Fibroblast of lung (primary cell): Measurements from ENCODE around the gene AGBL1. TPM values are rescaled to one million over a fixed set of nuclear protein-coding genes. Genes with fewer than 3 reads are reported as not detected.
A peak's percentile ranks its signal among the peaks of the same experiment; 100 is the strongest.

Experiments
- DNase-seq, 2 donors: peaks; one replicate each; pipeline versions ENCODE4 v3.0.0 to v3.0.0-alpha.2; 2010; ENCODE audit warnings: low read depth in 2 of 2
- H2AFZ ChIP-seq: 2 replicates; pipeline ENCODE4 v1.5.1; 2012; ENCODE audit warnings: low read length, control low read depth, inconsistent platforms
- H3K27ac ChIP-seq: 2 replicates; pipeline ENCODE4 v1.5.1; 2011; ENCODE audit warnings: low read length, control low read depth; ENCODE audit not compliant: insufficient read depth
- H3K27me3 ChIP-seq: 2 replicates; pipeline ENCODE4 v1.5.1; 2011; ENCODE audit warnings: mild to moderate bottlenecking, low read length; ENCODE audit not compliant: control insufficient read depth, insufficient read depth
- H3K36me3 ChIP-seq: 2 replicates; pipeline ENCODE4 v1.5.1; 2011; ENCODE audit warnings: low read length; ENCODE audit not compliant: control insufficient read depth, insufficient read depth
- H3K4me1 ChIP-seq: 2 replicates; pipeline ENCODE4 v1.5.1; 2011; ENCODE audit warnings: low read length; ENCODE audit not compliant: control insufficient read depth, insufficient read depth; ENCODE audit errors: extremely low read depth
- H3K4me2 ChIP-seq: 2 replicates; pipeline ENCODE4 v1.5.1; 2011; ENCODE audit warnings: low read length, control low read depth; ENCODE audit not compliant: insufficient read depth; ENCODE audit errors: extremely low read depth
- H3K4me3 ChIP-seq, 4 experiments: fragments of 200-600 bp in 1 of 4; sonication (generic) in 1 of 4; replicated peaks in 1 of 4; 2 replicates each; pipeline ENCODE4 v1.5.1; 2011 to 2016; ENCODE audit warnings: low read length in 4 of 4, low read depth in 3 of 4, mild to moderate bottlenecking in 3 of 4, control low read depth in 2 of 4, inconsistent platforms in 1 of 4, mixed read lengths in 1 of 4; ENCODE audit not compliant: insufficient read depth in 1 of 4; ENCODE audit errors: control extremely low read depth in 1 of 4
- H3K79me2 ChIP-seq: 2 replicates; pipeline ENCODE4 v1.5.1; 2012; ENCODE audit warnings: mild to moderate bottlenecking, low read length, inconsistent platforms; ENCODE audit not compliant: control insufficient read depth, insufficient read depth
- H3K9ac ChIP-seq: 2 replicates; pipeline ENCODE4 v1.5.1; 2011; ENCODE audit warnings: mild to moderate bottlenecking, low read length, control low read depth; ENCODE audit not compliant: insufficient read depth
- H3K9me3 ChIP-seq: 2 replicates; pipeline ENCODE4 v1.5.1; 2012; ENCODE audit warnings: low read depth, low read length; ENCODE audit not compliant: control insufficient read depth, insufficient read depth
- H4K20me1 ChIP-seq: 2 replicates; pipeline ENCODE4 v1.5.1; 2011; ENCODE audit warnings: low read length; ENCODE audit not compliant: control insufficient read depth, insufficient read depth; ENCODE audit errors: extremely low read depth
- CTCF ChIP-seq, 2 donors: IDR thresholded peaks in 1 of 2; conservative IDR thresholded peaks in 1 of 2; 1 replicate in 1 of 2; 2 replicates in 1 of 2; pipeline ENCODE4 v1.5.1; 2011 to 2012; ENCODE audit warnings: low read length in 2 of 2, control low read depth in 1 of 2, inconsistent platforms in 1 of 2, low read depth in 1 of 2, mild to moderate bottlenecking in 1 of 2
- EZH2 ChIP-seq: IDR thresholded peaks from 2 replicates; pipeline ENCODE4 v1.5.1; 2012; ENCODE audit warnings: low read length, control low read depth, mild to moderate bottlenecking; ENCODE audit errors: missing control alignments
- polyA plus RNA-seq, 2 donors: library from polyadenylated mRNA; depleted of rRNA in 1 of 2; stranded (reverse) in 1 of 2; unstranded in 1 of 2; fragments of >200 nt; gene quantifications; 2 replicates each; pipeline ENCODE4 v1.2.1, GENCODE V29; 2011 to 2012; ENCODE audit warnings: missing spikeins in 1 of 2
- total RNA-seq: library from RNA; depleted of rRNA; stranded (reverse); fragments of >200 nt; gene quantifications from 2 replicates; pipeline ENCODE4 v1.2.1, GENCODE V29; 2014

Gene AGBL1
- total and polyA plus RNA-seq, 2 donors (not counting 1 experiment from before 2014, with no cell fraction given), result not detected

DNA sequence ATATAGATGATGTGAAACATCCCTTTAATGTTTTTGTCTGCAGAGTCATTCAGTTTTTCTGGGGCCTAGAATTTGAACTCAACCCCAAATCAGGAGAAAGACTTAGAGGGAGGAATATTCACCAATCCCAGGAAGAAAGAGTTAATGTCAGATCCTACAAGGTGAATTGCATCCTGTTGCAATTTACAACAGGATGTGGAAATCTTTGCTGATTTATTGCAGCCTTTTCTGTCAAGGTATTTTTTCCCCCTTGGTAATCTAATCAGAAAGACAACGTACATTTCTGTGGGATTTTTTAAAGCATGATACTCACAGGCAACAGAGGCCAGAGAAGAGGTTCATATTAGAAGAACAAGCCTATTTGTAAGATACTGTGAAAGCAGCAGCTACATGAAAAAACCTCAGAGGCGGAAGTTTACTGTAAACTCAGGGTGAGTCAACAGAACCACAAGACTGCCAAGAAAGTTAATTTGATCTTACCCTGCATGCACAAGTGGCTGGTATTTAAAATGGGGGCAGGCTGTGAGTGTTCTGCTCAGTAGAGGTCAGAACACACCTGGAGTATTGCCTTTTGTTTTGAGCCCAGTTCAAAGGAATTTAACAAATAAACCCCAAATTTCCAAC, 531.9 kb downstream of the AGBL1 start:
- Histone ChIP-seq H3K4me3 (no peak overlapping the region), H4K20me1 (no peaks in the 10 kb centered on the region), H3K9ac (no peak overlapping the region), H3K4me1 (no peaks in the 10 kb centered on the region), H3K36me3 (no peaks in the 10 kb centered on the region), H2AFZ (no peak overlapping the region), H3K27me3 (no peaks in the 10 kb centered on the region), H3K79me2 (no peaks in the 10 kb centered on the region), H3K4me2 (no peak overlapping the region), H3K27ac (no peak overlapping the region), H3K9me3 (no peaks in the 10 kb centered on the region)
- TF ChIP-seq EZH2, result no peak
- TF ChIP-seq CTCF (conservative IDR thresholded peaks at IDR 0.05 in 1 of 2, IDR thresholded peaks at IDR 0.05 in 1 of 2; ENCODE audit: low read depth in 1 of 2, low read length in 2 of 2), result no peak
- peak; percentile 24 to 78 for DNase-seq

DNA sequence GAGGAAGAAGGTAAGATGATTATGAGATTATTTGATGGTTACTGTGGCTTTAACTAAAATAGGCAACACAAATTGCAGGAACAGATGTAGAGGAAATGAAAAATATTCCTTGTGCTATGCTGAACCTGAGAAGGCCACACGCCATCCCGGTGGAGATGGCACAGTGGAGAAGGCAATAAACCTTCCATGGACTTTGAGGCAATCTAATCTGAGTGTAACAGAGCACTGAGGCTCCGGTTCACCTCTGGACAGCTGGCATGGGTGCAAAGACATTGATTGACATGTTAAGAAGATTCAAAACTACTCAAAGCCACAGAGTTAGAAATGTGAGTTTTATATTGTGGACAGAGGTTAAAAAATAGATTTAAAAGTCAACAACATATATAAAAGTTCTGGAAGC, 535.7 kb downstream of the AGBL1 start:
- no peaks in the 10 kb centered on the region for H3K79me2 ChIP-seq
- no peak overlapping the region for H3K9ac ChIP-seq
- H3K36me3 ChIP-seq, result no peaks in the 10 kb centered on the region
- no peaks in the 10 kb centered on the region for H3K27me3 ChIP-seq
- H3K27ac ChIP-seq, result no peak overlapping the region
- H4K20me1 ChIP-seq, result no peaks in the 10 kb centered on the region
- TF ChIP-seq CTCF (conservative IDR thresholded peaks at IDR 0.05 in 1 of 2, IDR thresholded peaks at IDR 0.05 in 1 of 2; ENCODE audit: low read depth in 1 of 2, low read length in 2 of 2) (no peak), EZH2 (no peak)
- no peaks in the 10 kb centered on the region for H3K4me1 ChIP-seq
- H2AFZ ChIP-seq, result no peak overlapping the region
- no peak overlapping the region for H3K4me2 ChIP-seq
- no peak for DNase-seq
- no peaks in the 10 kb centered on the region for H3K9me3 ChIP-seq
- no peak overlapping the region for H3K4me3 ChIP-seq

GRCh38 chr15:86615816-86616215, 536.1 kb downstream of the AGBL1 start:
- no peaks in the 10 kb centered on the region for H3K9me3 ChIP-seq
- TF ChIP-seq EZH2 (no peak), CTCF (conservative IDR thresholded peaks at IDR 0.05 in 1 of 2, IDR thresholded peaks at IDR 0.05 in 1 of 2; ENCODE audit: low read depth in 1 of 2, low read length in 2 of 2) (no peak)
- no peak for DNase-seq
- H3K27ac ChIP-seq, result no peak overlapping the region
- H3K36me3 ChIP-seq, result no peaks in the 10 kb centered on the region
- no peaks in the 10 kb centered on the region for H3K79me2 ChIP-seq
- no peaks in the 10 kb centered on the region for H3K27me3 ChIP-seq
- no peak overlapping the region for H3K4me3 ChIP-seq
- H2AFZ ChIP-seq, result no peak overlapping the region
- H3K9ac ChIP-seq, result no peak overlapping the region
- no peaks in the 10 kb centered on the region for H4K20me1 ChIP-seq
- H3K4me2 ChIP-seq, result no peak overlapping the region
- H3K4me1 ChIP-seq, result no peaks in the 10 kb centered on the region
